Heart left ventricle (tissue), 16 donors: ENCODE data around the gene SLC4A3. TPM values are rescaled to one million over a fixed set of nuclear protein-coding genes. Genes with fewer than 3 reads are reported as not detected.
A peak's percentile ranks its signal among the peaks of the same experiment; 100 is the strongest.

Source experiments
- ATAC-seq, 4 donors: fragments of 200-7000 bp; cut with Tn5 transposase; one replicate each; pipeline ENCODE4 v1.9.1; 2020 to 2022; ENCODE audit warnings: moderate library complexity in 4 of 4, mild to moderate bottlenecking in 3 of 4, moderate number of reproducible peaks in 1 of 4
- DNase-seq, 5 donors: peaks; one replicate each; pipeline ENCODE4 v3.0.0-alpha.2; 2020
- H3K27ac ChIP-seq, 12 donors: fragments of 200-600 bp; sonication (generic) in 4 of 12; one replicate each; pipeline versions ENCODE4 v1.5.0 to v1.8.0; 2016 to 2022; ENCODE audit warnings: mild to moderate bottlenecking in 2 of 12
- H3K27me3 ChIP-seq, 9 donors: fragments of 200-600 bp; sonication (generic) in 2 of 9; one replicate each; pipeline versions ENCODE4 v1.5.1 to v1.8.0; 2016 to 2022; ENCODE audit warnings: mild to moderate bottlenecking in 3 of 9
- H3K36me3 ChIP-seq, 9 donors: fragments of 200-600 bp; sonication (generic) in 2 of 9; one replicate each; pipeline versions ENCODE4 v1.5.0 to v1.8.0; 2018 to 2022; ENCODE audit warnings: mild to moderate bottlenecking in 2 of 9
- H3K4me1 ChIP-seq, 12 donors: fragments of 200-600 bp; sonication (generic) in 4 of 12; one replicate each; pipeline versions ENCODE4 v1.5.0 to v1.8.0; 2016 to 2022; ENCODE audit warnings: mild to moderate bottlenecking in 3 of 12
- H3K4me3 ChIP-seq, 12 donors: fragments of 200-600 bp; sonication (generic) in 4 of 12; one replicate each; pipeline versions ENCODE4 v1.5.0 to v1.8.0; 2017 to 2022; ENCODE audit warnings: mild to moderate bottlenecking in 9 of 12, moderate library complexity in 4 of 12
- H3K9me3 ChIP-seq, 12 donors: fragments of 200-600 bp; sonication (generic) in 4 of 12; one replicate each; pipeline versions ENCODE4 v1.5.0 to v1.8.0; 2016 to 2022; ENCODE audit warnings: mild to moderate bottlenecking in 1 of 12
- CTCF ChIP-seq, 12 donors: fragments of 200-600 bp; sonication (generic) in 4 of 12; IDR thresholded peaks; one replicate each; pipeline versions ENCODE4 v1.5.0 to v1.8.0; 2018 to 2022; ENCODE audit warnings: antibody characterized with exemption in 12 of 12, mild to moderate bottlenecking in 5 of 12
- POLR2A ChIP-seq, 2 donors: fragments of 450-650 bp; IDR thresholded peaks; one replicate each; pipeline ENCODE4 v1.6.1; 2017; ENCODE audit warnings: antibody characterized with exemption in 2 of 2, mild to moderate bottlenecking in 2 of 2, moderate library complexity in 2 of 2
- WGBS, 4 donors: extraction: QIAGEN DNeasy Blood & Tissue Kit in 2 of 4; methylation state at CpG; one replicate each; pipeline versions ENCODE4 v1.1.5 to v1.1.7; 2013 to 2018; 5-methylcytosine and 5-hydroxymethylcytosine counted together
- intact Hi-C, 10 donors: fragments of 100-400 bp; cut with DNase I; formaldehyde crosslinking; loops; one replicate each; pipeline versions ENCODE4 v1.11.1 to v1.14.2; 2022
- polyA plus RNA-seq, 2 donors: library from polyadenylated mRNA; stranded (reverse); fragments of 200-250 nt; gene quantifications; one replicate each; pipeline ENCODE4 v1.2.3, GENCODE V29; 2013
- total RNA-seq, 9 donors: library from RNA; depleted of rRNA in 2 of 9; stranded (reverse); fragments of >200 nt in 2 of 9; fragmentation: NEBNext Ultra II Directional in 3 of 9; extraction: Animal tissue kit (Norgen Biotek cat#: 25700) in 3 of 9; gene quantifications; one replicate each; pipeline versions ENCODE4 v1.1.0 to v1.2.4, GENCODE V29; 2016 to 2023
- donor health status: ischemic (EF 13 %, LVEDD 7.1; RV severe dilation, severe dysfunction).
- donor health status: healthy with polysubstance abuse.
- donor health status: DM: no; HTN: yes; CAD: no.
- donor health status: DM: no; HTN: no; CAD: no.
- donor health status: ischemic (EF 25% LVEDD 6.9; RV normal size, moderate dysfunction).
- donor health status: ischemic (EF 25% LVEDD 5.7; RV mildly dilated, moderate dysfunction).
- donor health status: healthy.
- donor health status: DM: yes; HTN: yes; CAD: no.
- donor health status: ischemic (EF 35%, LVEDD 5.7; RV mildly dilated, moderate dysfunction).
- donor health status: nonischemic (EF 11% LVEDD 7.7; RV severe dilation, severe dysfunction).
- donor health status: DM: yes; HTN: yes; CAD: no.
- donor health status: PGD.
- donor health status: ischemic (EF 29% LVEDD 5.4; RV normal size, mild dysfunction).
- donor health status: nonischemic (EF 23%, LVEDD 6.1; RV moderate dilation, normal function).

The SLC4A3 gene
- total and polyA plus RNA-seq, 11 donors, result 236 to 507 (median 421) TPM

GRCh38 chr2:219603771-219604170 lies 23.7 kb upstream of the SLC4A3 start:
- Histone ChIP-seq H3K36me3 (peaks cover 0 to 74% (median 64%) of the 10 kb centered on the region in 9 donors), H3K4me1 (peaks cover 0 to 10% (median 0%) of the 10 kb centered on the region in 12 donors), H3K4me3 (no peak overlapping the region), H3K27ac (peak overlapping the region in 1 of 12 donors; percentile 38), H3K9me3 (no peaks in the 10 kb centered on the region), H3K27me3 (no peaks in the 10 kb centered on the region)
- DNase-seq (no peak), ATAC-seq (no peak)
- WGBS, 4 donors, result 88 to 92% (median 91%) methylated on average over 5 of the region's 5 CpGs
- TF ChIP-seq CTCF (IDR thresholded peaks at IDR 0.05) (no peak), POLR2A (IDR thresholded peaks at IDR 0.05) (no peak)
- intact Hi-C loops, result loop anchor here in 1 of 10 donors (10.0 kb wide), 1 partner anchor 49 kb away; no protein-coding TSS in a partner anchor

- WGBS, 4 donors, result 82 to 91% (median 86%) methylated on average over 6 of the region's 6 CpGs
- Histone ChIP-seq H3K4me3 (no peak overlapping the region), H3K27ac (no peak overlapping the region), H3K36me3 (peaks cover 0 to 86% (median 74%) of the 10 kb centered on the region in 9 donors), H3K4me1 (peaks cover 0 to 15% (median 4%) of the 10 kb centered on the region in 12 donors), H3K27me3 (no peaks in the 10 kb centered on the region), H3K9me3 (no peaks in the 10 kb centered on the region)
- no peak for TF ChIP-seq CTCF (IDR thresholded peaks at IDR 0.05)
- TF ChIP-seq POLR2A (IDR thresholded peaks at IDR 0.05), result no peak
- ATAC-seq (no peak), DNase-seq (no peak)
- intact Hi-C loops, result loop anchor here in 1 of 10 donors (10.0 kb wide), 1 partner anchor 51 kb away; no protein-coding TSS in a partner anchor
Observed at GRCh38 chr2:219605607-219605954, 21.8 kb upstream of the SLC4A3 start.

GRCh38 chr2:219607931-219608330 lies 19.5 kb upstream of the SLC4A3 start:
- ATAC-seq (no peak), DNase-seq (no peak)
- WGBS, 4 donors, result 92 to 95% (median 93%) methylated on average over 15 of the region's 15 CpGs
- Histone ChIP-seq H3K36me3 (peaks cover 0 to 83% (median 59%) of the 10 kb centered on the region in 9 donors), H3K27ac (peak overlapping the region in 1 of 12 donors; percentile 82), H3K9me3 (no peaks in the 10 kb centered on the region), H3K27me3 (no peaks in the 10 kb centered on the region), H3K4me3 (no peak overlapping the region), H3K4me1 (peaks cover 0 to 17% (median 4%) of the 10 kb centered on the region in 12 donors)
- intact Hi-C loops, result loop anchor here in 1 of 10 donors (10.0 kb wide), 1 partner anchor 53 kb away; no protein-coding TSS in a partner anchor
- TF ChIP-seq CTCF (IDR thresholded peaks at IDR 0.05) (no peak), POLR2A (IDR thresholded peaks at IDR 0.05) (no peak)

GRCh38 chr2:219608399-219608964 lies 18.9 kb upstream of the SLC4A3 start:
- no peaks in the 10 kb centered on the region for H3K9me3 ChIP-seq
- 86 to 95% (median 88%) methylated on average over 15 of the region's 15 CpGs for WGBS, 4 donors
- intact Hi-C loops, result loop anchor here in 1 of 10 donors (10.0 kb wide), 1 partner anchor 54 kb away; no protein-coding TSS in a partner anchor
- H3K27me3 ChIP-seq, result no peaks in the 10 kb centered on the region
- peaks cover 0 to 17% (median 4%) of the 10 kb centered on the region in 12 donors for H3K4me1 ChIP-seq
- ATAC-seq, result no peak
- no peak for DNase-seq
- peaks cover 0 to 77% (median 55%) of the 10 kb centered on the region in 9 donors for H3K36me3 ChIP-seq
- H3K4me3 ChIP-seq, result no peak overlapping the region
- H3K27ac ChIP-seq, result peak overlapping the region in 3 of 12 donors; percentile 78 to 82 (median 82)
- TF ChIP-seq CTCF (IDR thresholded peaks at IDR 0.05) (no peak), POLR2A (IDR thresholded peaks at IDR 0.05) (no peak)
